Activated CD8-positive, alpha-beta memory T cell treated with anti-CD3 and anti-CD28 coated beads, Interleukin-2, amount 50 U/mL, for 24 hours (primary cell): Measurements from ENCODE around the gene HOXB8.

ENCODE experiments used
- DNase-seq: peaks from one replicate; pipeline ENCODE4 v3.0.0-alpha.2; 2020; ENCODE audit errors: extremely low read depth

The HOXB8 gene

GRCh38 chr17:48596000-48596734 is 18.9 kb downstream of the HOXB8 start:
- no peak for DNase-seq

GRCh38 chr17:48595278-48595999 is 19.7 kb downstream of the HOXB8 start:
- DNase-seq, result no peak

- no peak for DNase-seq
Observed at GRCh38 chr17:48594538-48595277, 20.4 kb downstream of the HOXB8 start.

- DNase-seq, result peak; percentile 35
Observed at GRCh38 chr17:48593840-48594537, 21.1 kb downstream of the HOXB8 start.

GRCh38 chr17:48593126-48593829 is 21.8 kb downstream of the HOXB8 start, which contains the start of gene HOXB5:
Gene HOXB5, minus strand, starts transcription at chr17:48593779. Its CDS starts 97 bp downstream, at chr17:48593682.
- no peak for DNase-seq

- DNase-seq, result no peak
Observed at GRCh38 chr17:48592577-48592976, 22.5 kb downstream of the HOXB8 start.

- no peak for DNase-seq
Observed at GRCh38 chr17:48592057-48592514, 23.0 kb downstream of the HOXB8 start.

GRCh38 chr17:48591255-48592056 is 23.6 kb downstream of the HOXB8 start:
- DNase-seq, result no peak

- DNase-seq, result no peak
Observed at GRCh38 chr17:48590607-48591161, 24.4 kb downstream of the HOXB8 start.

GRCh38 chr17:48589831-48590606 is 25.1 kb downstream of the HOXB8 start, which contains the start of gene HOXB3:
Gene HOXB3, minus strand, starts transcription at chr17:48590241. Its CDS starts 37,767 bp downstream, at chr17:48552474.
- DNase-seq, result no peak

- DNase-seq, result no peak
Observed at GRCh38 chr17:48589060-48589830, 25.8 kb downstream of the HOXB8 start.

GRCh38 chr17:48588528-48588927 is 26.6 kb downstream of the HOXB8 start:
- DNase-seq, result no peak

- DNase-seq, result no peak
Observed at GRCh38 chr17:48588074-48588415, 27.0 kb downstream of the HOXB8 start.

- DNase-seq, result no peak
Observed at GRCh38 chr17:48587276-48588073, 27.6 kb downstream of the HOXB8 start.

GRCh38 chr17:48586355-48587258 is 28.5 kb downstream of the HOXB8 start:
- no peak for DNase-seq

GRCh38 chr17:48584223-48584741 is 30.8 kb downstream of the HOXB8 start:
- no peak for DNase-seq
